SHP77 (cell line): ENCODE results near the gene HAS3.
"Not testable (repeated sequence)": the region's sequence is repeated elsewhere in the genome, so short reads cannot be mapped to it uniquely, and the experiment has no call there.

Experiments used
- DNase-seq, 2 experiments: peaks; one replicate each; lab custom pipeline; 2025; lab: John Stamatoyannopoulos, UW

HAS3 gene

GRCh38 chr16:69116256-69116875 lies 10.9 kb downstream of the HAS3 start:
- DNase-seq: no peak

- DNase-seq: no peak
Observed at GRCh38 chr16:69116906-69117305, 11.5 kb downstream of the HAS3 start.

- DNase-seq: no peak
Observed at GRCh38 chr16:69118468-69118867, 13.0 kb downstream of the HAS3 start.

- DNase-seq: no peak
Observed at GRCh38 chr16:69118994-69119393, 13.5 kb downstream of the HAS3 start.

- no peak for DNase-seq
Observed at GRCh38 chr16:69119536-69119935, 14.1 kb downstream of the HAS3 start.

- DNase-seq: no peak
Observed at GRCh38 chr16:69120096-69120664, 14.7 kb downstream of the HAS3 start.

GRCh38 chr16:69123910-69124309 lies 18.5 kb downstream of the HAS3 start:
- DNase-seq: peak; percentile 42 to 64

GRCh38 chr16:69124406-69124805 lies 19.0 kb downstream of the HAS3 start:
- DNase-seq: not testable (repeated sequence)

- not testable (repeated sequence) for DNase-seq
Observed at GRCh38 chr16:69124961-69125360, 19.5 kb downstream of the HAS3 start.

GRCh38 chr16:69126221-69126620 lies 20.8 kb downstream of the HAS3 start:
- no peak for DNase-seq

GRCh38 chr16:69126801-69127200 lies 21.3 kb downstream of the HAS3 start:
- not testable (repeated sequence) for DNase-seq

- DNase-seq: no peak
Observed at GRCh38 chr16:69127966-69128510, 22.6 kb downstream of the HAS3 start.

- no peak for DNase-seq
Observed at GRCh38 chr16:69130461-69130860, 25.0 kb downstream of the HAS3 start.

- DNase-seq: peak in 1 of 2 experiments; percentile 3
Observed at GRCh38 chr16:69131167-69131838, 25.9 kb downstream of the HAS3 start.

- peak; percentile 50 to 72 for DNase-seq
Observed at GRCh38 chr16:69131839-69132423, 26.5 kb downstream of the HAS3 start.

GRCh38 chr16:69132424-69133252 lies 27.2 kb downstream of the HAS3 start, which contains the start of the genes CHTF8 and UTP4:
Gene CHTF8, minus strand, starts transcription at chr16:69132588. Its CDS starts 11,130 bp downstream, at chr16:69121458.
Gene UTP4, plus strand, starts transcription at chr16:69132649. Its CDS starts 811 bp downstream, at chr16:69133460.
- peak; percentile 68 to 83 for DNase-seq

- DNase-seq: no peak
Observed at GRCh38 chr16:69133373-69133954, 28.0 kb downstream of the HAS3 start.

- no peak for DNase-seq
Observed at GRCh38 chr16:69138608-69139007, 33.2 kb downstream of the HAS3 start.

GRCh38 chr16:69139464-69139863 lies 34.0 kb downstream of the HAS3 start:
- not testable (repeated sequence) for DNase-seq

GRCh38 chr16:69141014-69141413 lies 35.6 kb downstream of the HAS3 start:
- DNase-seq: no peak

- DNase-seq: no peak
Observed at GRCh38 chr16:69141936-69142335, 36.5 kb downstream of the HAS3 start.
